Measurements from ENCODE around the gene CCL4L2.

The CCL4L2 gene

DNA sequence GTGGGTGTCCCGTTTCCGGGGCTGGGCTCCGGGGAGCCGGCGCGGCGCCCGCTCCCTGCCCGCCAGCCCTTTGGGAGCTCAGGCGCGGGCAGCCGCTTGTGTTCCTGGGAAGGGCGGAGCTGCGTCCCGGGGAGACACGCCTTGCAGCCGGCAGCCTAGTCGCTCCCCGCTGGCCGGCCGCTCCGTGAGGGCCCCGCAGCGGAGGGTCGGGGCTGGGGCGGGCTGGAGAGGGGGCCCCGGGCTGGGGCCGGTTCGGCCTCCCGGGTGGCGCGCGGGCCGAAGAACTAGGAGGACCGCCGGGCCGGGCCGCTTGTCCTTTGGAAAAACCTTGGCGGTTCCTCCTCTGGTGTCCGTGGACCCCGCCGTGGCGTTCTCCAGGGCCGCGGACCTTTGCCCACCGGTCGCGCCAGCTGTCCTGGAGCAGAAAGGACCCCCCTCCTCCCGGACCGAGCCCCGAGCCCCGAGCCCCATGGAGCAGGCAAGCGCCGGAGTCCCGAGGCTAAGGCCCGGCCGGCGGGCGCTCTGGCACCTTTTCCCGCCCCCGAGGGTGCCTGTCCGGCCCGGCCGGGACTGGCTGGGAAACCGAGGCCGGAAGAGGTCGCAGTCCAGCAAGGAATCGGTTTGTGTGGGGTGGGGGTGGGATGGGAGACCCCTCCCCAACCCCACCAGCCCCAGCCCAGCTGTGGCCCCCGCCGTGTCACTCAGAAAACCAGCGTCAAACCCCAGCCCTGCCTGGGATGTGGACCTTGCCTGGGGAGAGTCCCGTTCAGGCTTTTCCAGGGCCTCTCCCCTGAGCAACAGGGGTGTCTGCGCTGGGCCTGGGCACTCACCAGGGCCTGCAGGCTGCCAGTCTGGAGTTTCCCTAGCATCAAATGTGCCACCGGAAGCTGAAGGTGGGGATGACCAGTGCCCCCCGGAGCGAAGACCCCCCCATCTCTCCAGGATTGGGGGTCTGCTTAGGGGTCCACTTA is 27.6 kb upstream of the CCL4L2 start:
- H3K36me3 ChIP-seq (ENCODE audit: control insufficient read depth in 2 of 2, insufficient read depth in 1 of 2, low read length in 2 of 2) = no peaks in the 10 kb centered on the region
- POLR2A ChIA-PET = interaction anchor here (0.8 kb wide), 2 partner anchors 50 to 65 kb away, joined by 3 to 4 read pairs; no protein-coding TSS in a partner anchor
- 0 out of 2 replicates have a peak overlapping the region, but pooled peaks have one; percentile 9 for H3K27ac ChIP-seq (ENCODE audit: extremely low read depth, low read depth, low read length)
- peak overlapping the region; percentile 31 for H3K4me3 ChIP-seq (ENCODE audit: low read depth, low read length)
- H3K4me1 ChIP-seq (ENCODE audit: control insufficient read depth, insufficient read depth, low read length) = no peaks in the 10 kb centered on the region
- CTCF ChIA-PET = interaction anchor here (0.6 to 3.5 kb wide), 4 partner anchors 29 to 288 kb away, joined by 3 to 19 read pairs (median 3); no protein-coding TSS in a partner anchor
- TF ChIP-seq ZNF341 (tag by site-specific recombination; IDR thresholded peaks at IDR 0.05; ENCODE audit: low read depth) = peak; percentile 35; the same call in 1 of the 2 replicates
- no peak for TF ChIP-seq ZNF654 (tag by site-specific recombination; IDR thresholded peaks at IDR 0.05; ENCODE audit: low read depth)
- peak; percentile 76 for TF ChIP-seq ZNF335 (tag by site-specific recombination; conservative IDR thresholded peaks at IDR 0.05)
- no peaks in the 10 kb centered on the region for H3K9me3 ChIP-seq (ENCODE audit: control insufficient read depth, insufficient read depth, low read depth, low read length)

DNA sequence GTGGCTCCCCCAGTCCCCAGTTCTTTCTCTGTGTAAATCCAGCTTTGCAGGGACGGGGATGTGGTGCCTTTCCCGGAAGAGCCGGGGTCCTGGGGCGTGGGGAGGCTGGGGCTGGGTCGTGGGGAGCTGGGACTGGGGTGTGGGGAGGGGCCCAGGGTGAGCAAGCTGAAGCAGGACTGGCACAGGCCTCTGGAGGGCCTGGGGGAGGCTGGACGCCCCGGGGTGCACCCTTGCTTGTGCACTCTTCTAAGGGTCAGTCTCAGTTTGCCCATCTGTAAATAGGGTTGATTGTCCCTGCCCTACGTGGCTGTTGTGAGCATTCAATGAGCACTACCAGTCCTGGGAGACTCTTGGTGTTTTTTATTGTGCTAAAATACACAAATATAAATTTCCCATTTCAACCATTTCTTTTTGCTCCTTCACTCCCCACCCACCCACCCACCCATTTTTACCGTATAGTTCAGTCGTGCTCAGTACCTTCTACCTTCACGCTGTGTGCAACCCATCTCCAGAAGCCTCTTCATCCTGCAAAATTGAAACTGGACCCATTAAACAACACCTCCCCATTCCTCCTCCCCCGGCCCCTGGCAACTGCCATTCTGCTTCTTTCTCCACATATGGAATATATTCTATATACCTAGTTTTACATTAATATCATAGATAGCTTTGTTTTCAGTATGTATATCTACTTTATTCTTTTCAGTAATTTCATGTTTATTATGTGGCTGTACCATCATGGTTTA is 26.7 kb upstream of the CCL4L2 start:
- Histone ChIP-seq H3K36me3 (ENCODE audit: control insufficient read depth in 2 of 2, insufficient read depth in 1 of 2, low read length in 2 of 2) (no peaks in the 10 kb centered on the region), H3K9me3 (ENCODE audit: control insufficient read depth, insufficient read depth, low read depth, low read length) (no peaks in the 10 kb centered on the region), H3K4me3 (ENCODE audit: low read depth, low read length) (no peak overlapping the region), H3K27ac (ENCODE audit: extremely low read depth, low read depth, low read length) (no peak overlapping the region), H3K4me1 (ENCODE audit: control insufficient read depth, insufficient read depth, low read length) (no peaks in the 10 kb centered on the region)
- ChIA-PET CTCF (interaction anchor here (2.4 to 3.5 kb wide), 2 partner anchors 35 to 74 kb away, joined by 8 to 19 read pairs; no protein-coding TSS in a partner anchor), POLR2A (no interaction called here)
- no peak for TF ChIP-seq ZBTB1 (tag by site-specific recombination; IDR thresholded peaks at IDR 0.05)
- TF ChIP-seq, protein P1, sequence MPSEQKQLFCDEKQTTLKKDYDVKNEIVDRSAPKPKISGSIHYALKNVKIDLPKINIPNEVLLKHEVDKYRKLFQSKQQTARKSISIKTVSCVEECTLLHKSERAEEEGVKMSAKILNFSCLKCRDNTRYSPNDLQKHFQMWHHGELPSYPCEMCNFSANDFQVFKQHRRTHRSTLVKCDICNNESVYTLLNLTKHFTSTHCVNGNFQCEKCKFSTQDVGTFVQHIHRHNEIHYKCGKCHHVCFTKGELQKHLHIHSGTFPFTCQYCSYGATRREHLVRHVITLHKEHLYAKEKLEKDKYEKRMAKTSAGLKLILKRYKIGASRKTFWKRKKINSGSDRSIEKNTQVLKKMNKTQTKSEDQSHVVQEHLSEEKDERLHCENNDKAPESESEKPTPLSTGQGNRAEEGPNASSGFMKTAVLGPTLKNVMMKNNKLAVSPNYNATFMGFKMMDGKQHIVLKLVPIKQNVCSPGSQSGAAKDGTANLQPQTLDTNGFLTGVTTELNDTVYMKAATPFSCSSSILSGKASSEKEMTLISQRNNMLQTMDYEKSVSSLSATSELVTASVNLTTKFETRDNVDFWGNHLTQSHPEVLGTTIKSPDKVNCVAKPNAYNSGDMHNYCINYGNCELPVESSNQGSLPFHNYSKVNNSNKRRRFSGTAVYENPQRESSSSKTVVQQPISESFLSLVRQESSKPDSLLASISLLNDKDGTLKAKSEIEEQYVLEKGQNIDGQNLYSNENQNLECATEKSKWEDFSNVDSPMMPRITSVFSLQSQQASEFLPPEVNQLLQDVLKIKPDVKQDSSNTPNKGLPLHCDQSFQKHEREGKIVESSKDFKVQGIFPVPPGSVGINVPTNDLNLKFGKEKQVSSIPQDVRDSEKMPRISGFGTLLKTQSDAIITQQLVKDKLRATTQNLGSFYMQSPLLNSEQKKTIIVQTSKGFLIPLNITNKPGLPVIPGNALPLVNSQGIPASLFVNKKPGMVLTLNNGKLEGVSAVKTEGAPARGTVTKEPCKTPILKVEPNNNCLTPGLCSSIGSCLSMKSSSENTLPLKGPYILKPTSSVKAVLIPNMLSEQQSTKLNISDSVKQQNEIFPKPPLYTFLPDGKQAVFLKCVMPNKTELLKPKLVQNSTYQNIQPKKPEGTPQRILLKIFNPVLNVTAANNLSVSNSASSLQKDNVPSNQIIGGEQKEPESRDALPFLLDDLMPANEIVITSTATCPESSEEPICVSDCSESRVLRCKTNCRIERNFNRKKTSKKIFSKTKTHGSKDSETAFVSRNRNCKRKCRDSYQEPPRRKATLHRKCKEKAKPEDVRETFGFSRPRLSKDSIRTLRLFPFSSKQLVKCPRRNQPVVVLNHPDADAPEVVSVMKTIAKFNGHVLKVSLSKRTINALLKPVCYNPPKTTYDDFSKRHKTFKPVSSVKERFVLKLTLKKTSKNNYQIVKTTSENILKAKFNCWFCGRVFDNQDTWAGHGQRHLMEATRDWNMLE (tag by site-specific recombination; conservative IDR thresholded peaks at IDR 0.05; ENCODE audit: low read depth) = no peak
- TF ChIP-seq KLF10 (tag by site-specific recombination; IDR thresholded peaks at IDR 0.05) = no peak
- TF ChIP-seq ZNF341 (tag by site-specific recombination; IDR thresholded peaks at IDR 0.05; ENCODE audit: low read depth) = 0 out of 2 replicates have a peak, but pooled peaks have one; percentile 7
- TF ChIP-seq MEIS1 (CRISPR knock-in tag; IDR thresholded peaks at IDR 0.05; ENCODE audit: borderline replicate concordance) = no peak
- TF ChIP-seq, protein P2, sequence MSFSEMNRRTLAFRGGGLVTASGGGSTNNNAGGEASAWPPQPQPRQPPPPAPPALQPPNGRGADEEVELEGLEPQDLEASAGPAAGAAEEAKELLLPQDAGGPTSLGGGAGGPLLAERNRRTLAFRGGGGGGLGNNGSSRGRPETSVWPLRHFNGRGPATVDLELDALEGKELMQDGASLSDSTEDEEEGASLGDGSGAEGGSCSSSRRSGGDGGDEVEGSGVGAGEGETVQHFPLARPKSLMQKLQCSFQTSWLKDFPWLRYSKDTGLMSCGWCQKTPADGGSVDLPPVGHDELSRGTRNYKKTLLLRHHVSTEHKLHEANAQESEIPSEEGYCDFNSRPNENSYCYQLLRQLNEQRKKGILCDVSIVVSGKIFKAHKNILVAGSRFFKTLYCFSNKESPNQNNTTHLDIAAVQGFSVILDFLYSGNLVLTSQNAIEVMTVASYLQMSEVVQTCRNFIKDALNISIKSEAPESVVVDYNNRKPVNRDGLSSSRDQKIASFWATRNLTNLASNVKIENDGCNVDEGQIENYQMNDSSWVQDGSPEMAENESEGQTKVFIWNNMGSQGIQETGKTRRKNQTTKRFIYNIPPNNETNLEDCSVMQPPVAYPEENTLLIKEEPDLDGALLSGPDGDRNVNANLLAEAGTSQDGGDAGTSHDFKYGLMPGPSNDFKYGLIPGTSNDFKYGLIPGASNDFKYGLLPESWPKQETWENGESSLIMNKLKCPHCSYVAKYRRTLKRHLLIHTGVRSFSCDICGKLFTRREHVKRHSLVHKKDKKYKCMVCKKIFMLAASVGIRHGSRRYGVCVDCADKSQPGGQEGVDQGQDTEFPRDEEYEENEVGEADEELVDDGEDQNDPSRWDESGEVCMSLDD (tag by site-specific recombination; IDR thresholded peaks at IDR 0.05) = no peak
- no peak for TF ChIP-seq YY1 (tag by site-specific recombination; IDR thresholded peaks at IDR 0.05)

DNA sequence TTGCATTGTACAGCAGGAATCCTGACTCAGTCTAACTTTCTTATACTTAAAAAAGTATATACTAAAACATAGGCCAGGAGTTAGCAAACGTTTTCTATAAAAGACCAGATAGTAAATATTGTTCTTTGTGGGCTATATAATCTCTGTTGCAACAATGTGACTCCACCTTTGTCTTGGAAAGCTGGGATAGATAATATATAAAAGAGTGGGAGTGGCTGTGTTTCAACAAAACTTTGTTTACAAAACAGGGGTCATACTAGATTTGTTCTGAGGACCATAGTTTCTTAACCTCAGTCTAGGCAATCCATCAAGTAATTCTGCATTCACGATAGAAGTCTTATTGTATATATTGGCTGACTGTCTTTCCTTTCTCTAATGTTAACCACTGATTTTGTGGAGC is 25.4 kb upstream of the CCL4L2 start:
- CTCF ChIA-PET = interaction anchor here (0.6 to 3.5 kb wide), 3 partner anchors 36 to 299 kb away, joined by 3 to 19 read pairs (median 8); no protein-coding TSS in a partner anchor
- POLR2A ChIA-PET = no interaction called here
- no peak for TF ChIP-seq ZNF707 (tag by site-specific recombination; IDR thresholded peaks at IDR 0.05)
- TF ChIP-seq HOXC10 (CRISPR knock-in tag; IDR thresholded peaks at IDR 0.05) = no peak
- TF ChIP-seq ZNF626 (tag by site-specific recombination; IDR thresholded peaks at IDR 0.05) = no peak
- no peak for TF ChIP-seq SETDB1 (IDR thresholded peaks at IDR 0.05; ENCODE audit: insufficient read length, low read length)
- no peak for TF ChIP-seq IKZF3 (tag by site-specific recombination; IDR thresholded peaks at IDR 0.05)
- TF ChIP-seq, protein P3, sequence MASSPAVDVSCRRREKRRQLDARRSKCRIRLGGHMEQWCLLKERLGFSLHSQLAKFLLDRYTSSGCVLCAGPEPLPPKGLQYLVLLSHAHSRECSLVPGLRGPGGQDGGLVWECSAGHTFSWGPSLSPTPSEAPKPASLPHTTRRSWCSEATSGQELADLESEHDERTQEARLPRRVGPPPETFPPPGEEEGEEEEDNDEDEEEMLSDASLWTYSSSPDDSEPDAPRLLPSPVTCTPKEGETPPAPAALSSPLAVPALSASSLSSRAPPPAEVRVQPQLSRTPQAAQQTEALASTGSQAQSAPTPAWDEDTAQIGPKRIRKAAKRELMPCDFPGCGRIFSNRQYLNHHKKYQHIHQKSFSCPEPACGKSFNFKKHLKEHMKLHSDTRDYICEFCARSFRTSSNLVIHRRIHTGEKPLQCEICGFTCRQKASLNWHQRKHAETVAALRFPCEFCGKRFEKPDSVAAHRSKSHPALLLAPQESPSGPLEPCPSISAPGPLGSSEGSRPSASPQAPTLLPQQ (tag by site-specific recombination; IDR thresholded peaks at IDR 0.05) = no peak
- TF ChIP-seq, protein P4, sequence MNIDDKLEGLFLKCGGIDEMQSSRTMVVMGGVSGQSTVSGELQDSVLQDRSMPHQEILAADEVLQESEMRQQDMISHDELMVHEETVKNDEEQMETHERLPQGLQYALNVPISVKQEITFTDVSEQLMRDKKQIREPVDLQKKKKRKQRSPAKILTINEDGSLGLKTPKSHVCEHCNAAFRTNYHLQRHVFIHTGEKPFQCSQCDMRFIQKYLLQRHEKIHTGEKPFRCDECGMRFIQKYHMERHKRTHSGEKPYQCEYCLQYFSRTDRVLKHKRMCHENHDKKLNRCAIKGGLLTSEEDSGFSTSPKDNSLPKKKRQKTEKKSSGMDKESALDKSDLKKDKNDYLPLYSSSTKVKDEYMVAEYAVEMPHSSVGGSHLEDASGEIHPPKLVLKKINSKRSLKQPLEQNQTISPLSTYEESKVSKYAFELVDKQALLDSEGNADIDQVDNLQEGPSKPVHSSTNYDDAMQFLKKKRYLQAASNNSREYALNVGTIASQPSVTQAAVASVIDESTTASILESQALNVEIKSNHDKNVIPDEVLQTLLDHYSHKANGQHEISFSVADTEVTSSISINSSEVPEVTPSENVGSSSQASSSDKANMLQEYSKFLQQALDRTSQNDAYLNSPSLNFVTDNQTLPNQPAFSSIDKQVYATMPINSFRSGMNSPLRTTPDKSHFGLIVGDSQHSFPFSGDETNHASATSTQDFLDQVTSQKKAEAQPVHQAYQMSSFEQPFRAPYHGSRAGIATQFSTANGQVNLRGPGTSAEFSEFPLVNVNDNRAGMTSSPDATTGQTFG (tag by site-specific recombination; IDR thresholded peaks at IDR 0.05; ENCODE audit: borderline replicate concordance) = no peak

More for the DNA sequence above, 25.4 kb upstream of the CCL4L2 start:
- no peaks in the 10 kb centered on the region for H3K4me1 ChIP-seq (ENCODE audit: control insufficient read depth, insufficient read depth, low read length)
- H3K4me3 ChIP-seq (ENCODE audit: low read depth, low read length) = no peak overlapping the region
- H3K36me3 ChIP-seq (ENCODE audit: control insufficient read depth in 2 of 2, insufficient read depth in 1 of 2, low read length in 2 of 2) = no peaks in the 10 kb centered on the region
- no peaks in the 10 kb centered on the region for H3K9me3 ChIP-seq (ENCODE audit: control insufficient read depth, insufficient read depth, low read depth, low read length)
- H3K27ac ChIP-seq (ENCODE audit: extremely low read depth, low read depth, low read length) = no peak overlapping the region

All from HEK293 (cell line).